SK-N-MC (cell line): ENCODE data around the gene CCSAP.

ENCODE experiments used
- EZH2 ChIP-seq: fragments of 200-600 bp; sonication (generic); IDR thresholded peaks from one replicate; pipeline ENCODE4 v1.6.1; 2017; ENCODE audit warnings: antibody characterized with exemption
- POLR2AphosphoS5 ChIP-seq: IDR thresholded peaks from 2 replicates; pipeline ENCODE4 v1.6.1; 2012; ENCODE audit warnings: mild to moderate bottlenecking, low read depth, low read length, borderline replicate concordance

GRCh38 chr1:229363723-229364122, 20.9 kb upstream of the CCSAP start:
- TF ChIP-seq POLR2AphosphoS5 = no peak
- no peak for TF ChIP-seq EZH2
